Fibroblast of peridontal ligament (primary cell): Measurements from ENCODE around the gene PRDM2.

ENCODE experiments used
- DNase-seq: peaks from one replicate; pipeline ENCODE4 v3.0.0-alpha.2; 2010; ENCODE audit errors: extremely low read depth

The PRDM2 gene

GRCh38 chr1:13763991-13764390 lies 64.0 kb downstream of the PRDM2 start:
- DNase-seq: no peak

- DNase-seq: peak; percentile 56
Observed at GRCh38 chr1:13764588-13765332, 64.8 kb downstream of the PRDM2 start.

GRCh38 chr1:13766592-13767564 lies 66.9 kb downstream of the PRDM2 start:
- DNase-seq: peak; percentile 79

- no peak for DNase-seq
Observed at GRCh38 chr1:13769212-13769611, 69.2 kb downstream of the PRDM2 start.

- DNase-seq: no peak
Observed at GRCh38 chr1:13769830-13770229, 69.8 kb downstream of the PRDM2 start.

GRCh38 chr1:13770743-13771142 lies 70.8 kb downstream of the PRDM2 start:
- DNase-seq: no peak

GRCh38 chr1:13771745-13772144 lies 71.8 kb downstream of the PRDM2 start:
- DNase-seq: peak; percentile 50

- no peak for DNase-seq
Observed at GRCh38 chr1:13772271-13772670, 72.3 kb downstream of the PRDM2 start.

- DNase-seq: no peak
Observed at GRCh38 chr1:13774121-13774520, 74.1 kb downstream of the PRDM2 start.

GRCh38 chr1:13775459-13775858 lies 75.5 kb downstream of the PRDM2 start:
- DNase-seq: peak; percentile 83

- peak; percentile 74 for DNase-seq
Observed at GRCh38 chr1:13775916-13776315, 75.9 kb downstream of the PRDM2 start.

GRCh38 chr1:13778431-13778830 lies 78.4 kb downstream of the PRDM2 start:
- DNase-seq: no peak

GRCh38 chr1:13779930-13780329 lies 79.9 kb downstream of the PRDM2 start:
- peak; percentile 56 for DNase-seq

GRCh38 chr1:13780780-13781179 lies 80.8 kb downstream of the PRDM2 start:
- DNase-seq: no peak

- DNase-seq: no peak
Observed at GRCh38 chr1:13781228-13781627, 81.2 kb downstream of the PRDM2 start.

GRCh38 chr1:13781907-13782633 lies 82.1 kb downstream of the PRDM2 start:
- peak; percentile 90 for DNase-seq

GRCh38 chr1:13782634-13783360 lies 82.8 kb downstream of the PRDM2 start:
- no peak for DNase-seq

GRCh38 chr1:13783551-13783950 lies 83.6 kb downstream of the PRDM2 start:
- DNase-seq: no peak

- peak; percentile 18 for DNase-seq
Observed at GRCh38 chr1:13784971-13785370, 85.0 kb downstream of the PRDM2 start.

GRCh38 chr1:13786541-13786940 lies 86.6 kb downstream of the PRDM2 start:
- no peak for DNase-seq

- no peak for DNase-seq
Observed at GRCh38 chr1:13788795-13789194, 88.8 kb downstream of the PRDM2 start.
